Immature natural killer cell (primary cell): Measurements from ENCODE around the gene SLC6A13. TPM values are rescaled to one million over a fixed set of nuclear protein-coding genes. Genes with fewer than 3 reads are reported as not detected.

Experiments used
- DNase-seq, 3 donors: peaks; one replicate each; pipeline ENCODE4 v3.0.0; 2022; ENCODE audit warnings: mixed read lengths in 1 of 3
- H3K27ac Mint-ChIP-seq, 6 donors: one replicate each; pipeline ENCODE4 v1.8.0; 2020; ENCODE audit warnings: mixed read lengths in 6 of 6, mild to moderate bottlenecking in 5 of 6, inconsistent platforms in 4 of 6, moderate library complexity in 3 of 6
- H3K27me3 Mint-ChIP-seq, 3 donors: one replicate each; pipeline ENCODE4 v1.8.0; 2020 to 2021; ENCODE audit warnings: low read depth in 3 of 3, mild to moderate bottlenecking in 3 of 3, mixed read lengths in 3 of 3, moderate library complexity in 3 of 3, inconsistent platforms in 1 of 3
- H3K36me3 Mint-ChIP-seq, 3 donors: one replicate each; pipeline ENCODE4 v1.8.0; 2020; ENCODE audit warnings: mixed read lengths in 3 of 3, inconsistent platforms in 2 of 3, mild to moderate bottlenecking in 2 of 3
- H3K4me1 Mint-ChIP-seq, 2 donors: one replicate each; pipeline ENCODE4 v1.8.0; 2020; ENCODE audit warnings: inconsistent platforms in 2 of 2, mild to moderate bottlenecking in 2 of 2, mixed read lengths in 2 of 2, moderate library complexity in 1 of 2
- H3K4me3 Mint-ChIP-seq, 5 donors: one replicate each; pipeline ENCODE4 v1.8.0; 2020; ENCODE audit warnings: mild to moderate bottlenecking in 5 of 5, mixed read lengths in 5 of 5, inconsistent platforms in 3 of 5, moderate library complexity in 3 of 5
- H3K9me3 Mint-ChIP-seq, 6 donors: one replicate each; pipeline ENCODE4 v1.8.0; 2020; ENCODE audit warnings: mild to moderate bottlenecking in 6 of 6, mixed read lengths in 6 of 6, inconsistent platforms in 4 of 6, moderate library complexity in 3 of 6
- polyA plus RNA-seq, 3 donors: library from polyadenylated mRNA; unstranded; fragments of 300-500 nt; fragmentation: Illumina TruSeq; gene quantifications; one replicate each; pipeline ENCODE4 v1.2.3, GENCODE V29; 2021

The SLC6A13 gene
- polyA plus RNA-seq, 3 donors from 2014 or later, result 0.16 TPM; not detected in 2

DNA sequence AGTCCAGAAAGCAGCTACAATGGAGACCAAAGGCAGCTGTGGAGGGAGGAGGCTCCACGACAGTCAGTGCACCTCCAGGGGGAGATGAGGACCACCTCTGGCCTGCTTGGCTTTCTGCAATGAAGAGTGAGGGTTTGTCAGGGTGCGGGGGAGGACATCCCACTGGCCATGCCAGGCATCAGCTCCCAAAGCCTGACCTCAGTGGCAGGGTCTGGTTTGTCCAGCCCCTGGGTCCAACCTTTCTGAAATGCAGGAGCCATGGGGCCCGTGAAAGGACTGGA, 83.9 kb downstream of the SLC6A13 start:
- Mint-ChIP-seq H3K27ac (peak overlapping the region in 1 of 6 donors; percentile 35), H3K36me3 (no peaks in the 10 kb centered on the region), H3K4me1 (peaks cover 13 to 24% of the 10 kb centered on the region in 2 donors), H3K9me3 (no peaks in the 10 kb centered on the region), H3K4me3 (no peak overlapping the region), H3K27me3 (peaks cover 0 to 7% (median 3%) of the 10 kb centered on the region in 3 donors)
- no peak for DNase-seq

- H3K27me3 Mint-ChIP-seq, result peaks cover 0 to 5% (median 2%) of the 10 kb centered on the region in 3 donors
- peaks cover 13 to 24% of the 10 kb centered on the region in 2 donors for H3K4me1 Mint-ChIP-seq
These were observed 84.4 kb downstream of the SLC6A13 start for GRCh38 chr12:177980-178828.

GRCh38 chr12:177336-177979, 85.2 kb downstream of the SLC6A13 start:
- no peak overlapping the region for H3K27ac Mint-ChIP-seq
- H3K4me1 Mint-ChIP-seq, result peaks cover 13 to 24% of the 10 kb centered on the region in 2 donors
- no peaks in the 10 kb centered on the region for H3K36me3 Mint-ChIP-seq
- DNase-seq, result no peak
- H3K4me3 Mint-ChIP-seq, result no peak overlapping the region
- H3K27me3 Mint-ChIP-seq, result peaks cover 0 to 5% (median 2%) of the 10 kb centered on the region in 3 donors
- H3K9me3 Mint-ChIP-seq, result no peaks in the 10 kb centered on the region

More at GRCh38 chr12:177980-178828, 84.4 kb downstream of the SLC6A13 start:
- DNase-seq, result no peak
- Mint-ChIP-seq H3K9me3 (no peaks in the 10 kb centered on the region), H3K27ac (peak overlapping the region in 3 of 6 donors; percentile 35 to 37 (median 37)), H3K36me3 (no peaks in the 10 kb centered on the region), H3K4me3 (no peak overlapping the region)

- H3K9me3 Mint-ChIP-seq, result no peaks in the 10 kb centered on the region
- no peak overlapping the region for H3K4me3 Mint-ChIP-seq
- peak overlapping the region in 2 of 6 donors; percentile 47 to 71 for H3K27ac Mint-ChIP-seq
- DNase-seq, result peak in 1 of 3 donors; percentile 12
- H3K4me1 Mint-ChIP-seq, result peaks cover 13 to 24% of the 10 kb centered on the region in 2 donors
- no peaks in the 10 kb centered on the region for H3K36me3 Mint-ChIP-seq
- H3K27me3 Mint-ChIP-seq, result peaks cover under 1 to 5% (median 2%) of the 10 kb centered on the region in 3 donors
These were observed 86.1 kb downstream of the SLC6A13 start for GRCh38 chr12:176321-177181.

- Mint-ChIP-seq H3K36me3 (no peaks in the 10 kb centered on the region), H3K27ac (no peak overlapping the region), H3K4me3 (no peak overlapping the region), H3K9me3 (no peaks in the 10 kb centered on the region), H3K4me1 (peaks cover 11 to 19% of the 10 kb centered on the region in 2 donors), H3K27me3 (peaks cover 2 to 5% (median 4%) of the 10 kb centered on the region in 3 donors)
- no peak for DNase-seq
These were observed 86.9 kb downstream of the SLC6A13 start for GRCh38 chr12:175759-176158.

DNA sequence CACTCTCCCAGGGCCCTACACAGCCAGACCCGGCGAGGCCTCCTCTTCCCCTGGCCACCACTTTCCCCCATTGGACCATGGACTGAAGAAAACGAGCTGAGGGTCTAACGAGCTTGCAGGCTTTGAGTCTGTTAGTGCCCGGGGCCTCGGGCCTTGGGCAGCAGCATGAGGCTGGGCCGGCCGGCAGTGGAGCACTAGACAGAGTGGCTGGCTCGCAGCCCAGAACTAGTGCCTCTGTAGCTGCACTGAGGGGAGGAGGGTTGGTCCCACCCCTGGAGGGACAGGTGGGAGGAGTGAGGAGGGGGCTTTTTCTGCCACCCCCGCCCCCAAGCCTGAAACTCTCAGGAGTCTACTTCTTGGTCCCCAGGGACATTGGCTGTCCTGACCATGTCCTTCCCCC, 87.4 kb downstream of the SLC6A13 start:
- no peak overlapping the region for H3K27ac Mint-ChIP-seq
- H3K27me3 Mint-ChIP-seq, result peaks cover under 1 to 5% (median 4%) of the 10 kb centered on the region in 3 donors
- no peak for DNase-seq
- H3K4me1 Mint-ChIP-seq, result peaks cover 6 to 14% of the 10 kb centered on the region in 2 donors
- H3K4me3 Mint-ChIP-seq, result no peak overlapping the region
- no peaks in the 10 kb centered on the region for H3K9me3 Mint-ChIP-seq
- H3K36me3 Mint-ChIP-seq, result no peaks in the 10 kb centered on the region

GRCh38 chr12:174596-174995, 88.0 kb downstream of the SLC6A13 start:
- Mint-ChIP-seq H3K9me3 (no peaks in the 10 kb centered on the region), H3K27ac (no peak overlapping the region), H3K4me3 (no peak overlapping the region), H3K4me1 (peaks cover 0 to 10% of the 10 kb centered on the region in 2 donors), H3K36me3 (no peaks in the 10 kb centered on the region), H3K27me3 (peaks cover 0 to 5% (median 4%) of the 10 kb centered on the region in 3 donors)
- no peak for DNase-seq

DNA sequence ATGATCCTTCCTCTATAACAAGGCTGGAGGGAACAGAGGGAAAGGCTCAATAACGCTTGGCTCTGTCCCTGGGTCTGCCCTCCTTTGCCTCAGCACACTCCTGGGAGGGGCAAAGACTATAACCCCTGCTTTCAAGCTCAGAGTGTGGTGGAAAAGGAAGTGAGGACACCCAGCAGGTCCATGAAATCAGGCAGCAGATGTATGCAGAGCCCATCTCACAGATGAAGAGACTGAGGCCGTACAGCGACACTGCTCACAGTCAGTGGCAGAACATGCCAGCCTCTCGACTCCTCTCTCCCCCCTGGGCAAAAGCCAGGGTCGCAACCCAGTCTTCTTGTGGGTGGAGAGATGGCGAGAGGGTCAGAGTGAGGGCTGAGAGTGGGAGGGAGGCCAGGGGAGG, 88.5 kb downstream of the SLC6A13 start:
- no peak overlapping the region for H3K27ac Mint-ChIP-seq
- H3K4me1 Mint-ChIP-seq, result peaks cover 0 to 10% of the 10 kb centered on the region in 2 donors
- peaks cover 0 to 5% (median 4%) of the 10 kb centered on the region in 3 donors for H3K27me3 Mint-ChIP-seq
- H3K4me3 Mint-ChIP-seq, result no peak overlapping the region
- no peaks in the 10 kb centered on the region for H3K36me3 Mint-ChIP-seq
- DNase-seq, result no peak
- no peaks in the 10 kb centered on the region for H3K9me3 Mint-ChIP-seq

DNA sequence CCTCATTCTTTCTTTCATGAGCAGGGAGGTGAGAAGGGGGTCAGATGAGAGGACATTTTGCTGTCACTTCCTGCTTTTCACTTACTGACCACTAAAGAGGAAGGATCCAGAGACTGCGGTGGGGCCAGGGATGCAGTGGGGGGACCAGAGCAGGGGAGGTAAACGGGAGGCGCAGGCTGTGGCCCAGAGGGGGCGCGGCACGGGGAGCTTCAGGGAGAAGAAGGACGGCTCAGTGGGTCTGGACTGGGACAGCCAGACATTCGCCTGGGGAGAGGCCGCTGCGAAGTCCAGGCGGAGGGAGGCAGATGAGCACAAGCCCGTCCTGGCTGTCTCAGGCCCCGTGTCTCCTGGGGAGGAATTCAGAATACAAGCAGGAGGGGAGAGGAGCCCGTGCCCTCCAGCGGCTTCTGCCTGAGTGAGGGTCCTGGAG, 89.9 kb downstream of the SLC6A13 start:
- Mint-ChIP-seq H3K27me3 (peaks cover 0 to 5% (median 4%) of the 10 kb centered on the region in 3 donors), H3K9me3 (no peaks in the 10 kb centered on the region), H3K36me3 (no peaks in the 10 kb centered on the region), H3K4me1 (peaks cover 0 to 13% of the 10 kb centered on the region in 2 donors), H3K4me3 (no peak overlapping the region), H3K27ac (no peak overlapping the region)
- DNase-seq, result no peak

DNA sequence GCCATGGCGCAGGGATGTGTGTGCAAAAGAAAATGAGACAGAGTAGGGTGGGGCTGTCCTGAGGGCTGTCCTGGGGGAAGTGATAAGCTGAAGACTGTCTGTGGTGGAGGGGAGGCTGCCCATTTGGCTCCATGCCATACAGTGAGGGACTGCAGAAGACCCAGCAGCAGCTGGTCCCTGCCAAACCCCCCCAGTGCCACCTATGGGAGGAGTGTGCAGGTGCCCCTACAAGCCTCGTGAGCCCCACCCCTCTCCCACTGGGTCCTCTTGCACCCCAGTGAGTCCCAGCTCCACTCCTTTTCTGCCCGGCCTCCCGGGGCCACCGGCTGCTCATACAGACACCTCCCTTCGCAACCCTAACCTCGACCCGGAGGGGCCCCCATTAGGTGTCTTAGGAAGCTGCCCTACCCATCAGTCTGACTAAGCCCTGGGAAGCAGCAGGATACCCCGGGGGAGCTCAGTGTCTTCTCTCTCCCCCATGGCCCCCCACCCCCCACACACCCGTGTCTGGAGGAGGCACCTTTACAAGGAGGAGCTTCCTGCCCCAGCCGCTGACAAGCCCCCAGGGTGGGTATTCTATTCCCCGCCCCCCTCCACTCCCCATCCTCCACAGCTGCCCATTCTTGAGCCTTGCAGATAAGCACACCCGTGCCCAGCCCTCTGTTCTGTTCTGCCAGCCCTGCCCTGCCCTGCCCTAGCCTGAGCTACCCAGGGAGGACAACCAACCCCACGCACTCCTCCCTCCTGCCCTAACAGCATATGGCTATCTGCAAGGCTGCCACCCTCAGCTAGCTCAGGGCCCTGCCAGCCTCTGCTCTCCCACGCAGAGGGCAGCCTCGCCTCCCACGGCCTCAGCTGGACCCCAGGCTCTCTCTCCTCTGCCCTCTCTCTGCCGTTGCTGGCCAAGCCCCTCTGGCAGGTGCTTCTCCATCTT, 90.6 kb downstream of the SLC6A13 start:
- Mint-ChIP-seq H3K4me1 (peaks cover 0 to 15% of the 10 kb centered on the region in 2 donors), H3K27me3 (peaks cover 0 to 6% (median 4%) of the 10 kb centered on the region in 3 donors), H3K4me3 (no peak overlapping the region), H3K36me3 (no peaks in the 10 kb centered on the region), H3K27ac (no peak overlapping the region), H3K9me3 (no peaks in the 10 kb centered on the region)
- DNase-seq, result no peak

GRCh38 chr12:171276-171675, 91.4 kb downstream of the SLC6A13 start:
- peaks cover 0 to 7% (median 4%) of the 10 kb centered on the region in 3 donors for H3K27me3 Mint-ChIP-seq
- no peaks in the 10 kb centered on the region for H3K9me3 Mint-ChIP-seq
- no peak overlapping the region for H3K4me3 Mint-ChIP-seq
- no peak for DNase-seq
- peaks cover 5 to 15% of the 10 kb centered on the region in 2 donors for H3K4me1 Mint-ChIP-seq
- H3K36me3 Mint-ChIP-seq, result no peaks in the 10 kb centered on the region
- H3K27ac Mint-ChIP-seq, result no peak overlapping the region
